Stomach (tissue), 9 donors: Measurements from ENCODE around the gene MYLK3. TPM values are rescaled to one million over a fixed set of nuclear protein-coding genes. Genes with fewer than 3 reads are reported as not detected.
"Not testable (repeated sequence)": the region's sequence is repeated elsewhere in the genome, so short reads cannot be mapped to it uniquely, and the experiment has no call there.

Experiments used
- DNase-seq, 2 donors: peaks; one replicate each; pipeline versions ENCODE4 v3.0.0 to v3.0.0-alpha.2; 2013 to 2019
- H3K27ac ChIP-seq, 5 donors: fragments of 200-600 bp in 4 of 5; sonication (generic) in 4 of 5; one replicate each; pipeline ENCODE4 v1.5.1; 2013 to 2019; ENCODE audit warnings: mild to moderate bottlenecking in 1 of 5, moderate library complexity in 1 of 5
- H3K27me3 ChIP-seq, 3 donors: fragments of 200-600 bp; sonication (generic); one replicate each; pipeline ENCODE4 v1.5.1; 2017 to 2019; ENCODE audit warnings: mixed run types in 1 of 3
- H3K36me3 ChIP-seq, 4 donors: fragments of 200-600 bp; sonication (generic); 1 replicate in 3 of 4; 2 replicates in 1 of 4; pipeline ENCODE4 v1.5.1; 2016 to 2019
- H3K4me1 ChIP-seq, 4 donors: fragments of 200-600 bp; sonication (generic); one replicate each; pipeline ENCODE4 v1.5.1; 2016 to 2019
- H3K4me3 ChIP-seq, 4 donors: fragments of 200-600 bp; sonication (generic) in 3 of 4; one replicate each; pipeline ENCODE4 v1.5.1; 2016 to 2019; ENCODE audit warnings: mild to moderate bottlenecking in 1 of 4
- H3K9me3 ChIP-seq, 4 donors: fragments of 200-600 bp; sonication (generic); one replicate each; pipeline ENCODE4 v1.5.1; 2016 to 2019
- EP300 ChIP-seq: sonication (generic); formaldehyde crosslinking; IDR thresholded peaks from one replicate; pipeline ENCODE4 v1.6.1; 2017; ENCODE audit warnings: antibody characterized with exemption
- POLR2A ChIP-seq, 4 donors: fragments of 450-650 bp; IDR thresholded peaks; one replicate each; pipeline ENCODE4 v1.6.1; 2016; ENCODE audit warnings: antibody characterized with exemption in 4 of 4, control low read depth in 2 of 4, mild to moderate bottlenecking in 1 of 4, moderate library complexity in 1 of 4
- POLR2AphosphoS5 ChIP-seq, 3 donors: sonication (generic); formaldehyde crosslinking; IDR thresholded peaks; one replicate each; pipeline ENCODE4 v1.6.1; 2016; ENCODE audit warnings: antibody characterized with exemption in 3 of 3
- WGBS, 5 donors: extraction: QIAGEN DNeasy Blood & Tissue Kit in 3 of 5; methylation state at CpG; one replicate each; pipeline versions ENCODE4 v1.1.5 to v1.1.7; 2013 to 2018; 5-methylcytosine and 5-hydroxymethylcytosine counted together
- intact Hi-C: fragments of 100-400 bp; cut with DNase I; formaldehyde crosslinking; loops from one replicate; pipeline ENCODE4 v1.15.1; 2023; ENCODE audit warnings: low total_unique reads
- polyA plus RNA-seq, 3 donors: library from polyadenylated mRNA; stranded (reverse); fragments of 200-250 nt; gene quantifications; one replicate each; pipeline ENCODE4 v1.2.3, GENCODE V29; 2013
- total RNA-seq, 5 donors: library from RNA; depleted of rRNA; stranded (reverse); fragments of >200 nt; gene quantifications; one replicate each; pipeline versions ENCODE4 v1.1.0 to v1.2.3, GENCODE V29; 2014 to 2016
- TF ChIP-seq, protein P1 (sequence below), 7 experiments: fragments of 450-650 bp in 4 of 7; fragments of 200-600 bp in 3 of 7; sonication (generic) in 3 of 7; IDR thresholded peaks; one replicate each; pipeline ENCODE4 v1.5.1; 2016 to 2019; ENCODE audit warnings: antibody characterized with exemption in 7 of 7, control low read depth in 2 of 7, mild to moderate bottlenecking in 1 of 7
- donor health status: healthy with polysubstance abuse.
- donor health status: Bipolar disorder and iron deficiency.
- donor health status: healthy.

MYLK3 gene
- total and polyA plus RNA-seq, 8 donors, result 0.05 to 0.46 (median 0.12) TPM; not detected in 4

DNA sequence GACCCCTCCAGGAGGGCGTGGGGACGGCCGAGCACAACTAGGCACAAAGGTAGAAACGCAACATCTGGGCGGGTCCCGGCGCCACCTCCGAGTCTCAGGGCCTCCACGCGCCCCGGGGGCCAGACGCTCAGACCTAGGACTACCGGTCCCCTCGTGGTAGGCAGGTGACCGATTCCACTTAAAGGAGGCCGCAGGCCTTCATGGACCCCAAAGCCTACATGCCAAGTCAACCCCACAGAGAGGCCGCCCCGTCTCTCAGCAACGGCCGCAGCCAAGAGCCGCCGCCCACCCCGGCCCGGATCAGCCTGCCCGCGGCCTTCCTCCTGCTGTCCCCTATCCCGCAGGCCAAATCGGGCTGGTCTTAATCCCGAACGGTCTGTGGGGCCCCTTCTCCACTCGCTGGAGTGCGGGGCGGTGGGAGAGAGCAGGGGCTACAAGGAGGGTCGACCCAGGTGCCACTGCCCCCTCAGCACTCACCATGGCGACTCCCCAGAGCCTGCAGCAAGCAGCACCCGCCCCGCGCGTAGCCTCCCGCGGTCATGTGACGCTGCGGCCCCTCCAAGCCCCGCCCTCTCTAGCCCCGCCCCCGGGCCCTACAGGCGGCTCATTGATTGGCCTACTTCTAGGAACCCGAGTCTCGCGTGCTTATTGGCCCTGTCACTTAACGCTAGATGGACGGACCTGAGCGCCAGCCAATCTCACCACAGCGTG lies 59.3 kb downstream of the MYLK3 start, which contains the start of gene VPS35:
TSS of gene VPS35 (minus strand) at position 525 of the 711 bp plus-strand sequence. CDS start at position 480, 45 bp downstream.
- Histone ChIP-seq H3K9me3 (no peaks in the 10 kb centered on the region), H3K4me3 (peak within 1 kb of the TSS; percentile 87 to 94 (median 94)), H3K4me1 (peaks cover 42 to 65% (median 53%) of the 10 kb centered on the region in 4 donors), H3K36me3 (no peaks in the 10 kb centered on the region), H3K27me3 (no peaks in the 10 kb centered on the region), H3K27ac (peak within 1 kb of the TSS; percentile 88 to 96 (median 93))
- intact Hi-C loops, result no loop called here
- WGBS, 5 donors, result 0 to 1% (median 0%) methylated on average over 32 to 54 of the region's 54 CpGs
- peak in 2 of 3 donors; percentile 87 for TF ChIP-seq POLR2AphosphoS5 (IDR thresholded peaks at IDR 0.05)
- TF ChIP-seq EP300, result no peak
- TF ChIP-seq POLR2A (IDR thresholded peaks at IDR 0.05), result peak in 1 of 4 donors; percentile 61
- DNase-seq, result peak; percentile 100

DNA sequence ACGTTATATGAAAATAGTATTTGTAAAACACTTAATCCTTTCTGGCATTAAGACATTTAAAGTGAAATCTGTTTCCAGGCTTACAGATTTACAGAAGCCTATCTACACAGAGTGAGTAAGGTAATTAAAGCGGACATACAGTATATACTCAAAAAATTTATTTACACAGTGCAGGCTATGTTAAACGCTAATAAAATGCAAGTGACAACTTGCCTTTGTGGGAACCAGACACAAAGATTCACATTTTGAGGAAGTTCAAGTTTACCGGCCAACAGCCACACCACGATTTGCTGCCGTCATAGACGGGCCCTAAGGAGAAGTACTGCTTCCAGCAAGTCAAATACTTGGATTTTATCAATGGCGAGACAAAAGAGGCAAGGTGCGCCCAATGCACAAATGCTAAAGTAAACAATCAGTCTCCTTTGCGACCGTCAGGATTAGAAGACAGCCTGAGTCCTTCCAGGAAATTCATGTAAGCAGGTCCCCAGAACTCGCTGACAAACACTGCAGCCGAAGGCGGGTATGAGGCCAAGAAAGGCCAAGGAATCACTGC lies 60.0 kb downstream of the MYLK3 start:
- DNase-seq, result peak; percentile 64 to 80
- intact Hi-C loops, result no loop called here
- H3K36me3 ChIP-seq, result no peaks in the 10 kb centered on the region
- peaks cover 42 to 71% (median 59%) of the 10 kb centered on the region in 4 donors for H3K4me1 ChIP-seq
- 1 to 4% (median 3%) methylated on average over 11 to 14 of the region's 14 CpGs for WGBS, 5 donors
- H3K9me3 ChIP-seq, result no peaks in the 10 kb centered on the region
- H3K4me3 ChIP-seq, result peak overlapping the region; percentile 87 to 94 (median 94)
- TF ChIP-seq POLR2A (IDR thresholded peaks at IDR 0.05) (no peak), POLR2AphosphoS5 (IDR thresholded peaks at IDR 0.05) (peak in 2 of 3 donors; percentile 54 to 70), EP300 (no peak)
- TF ChIP-seq, protein P1, sequence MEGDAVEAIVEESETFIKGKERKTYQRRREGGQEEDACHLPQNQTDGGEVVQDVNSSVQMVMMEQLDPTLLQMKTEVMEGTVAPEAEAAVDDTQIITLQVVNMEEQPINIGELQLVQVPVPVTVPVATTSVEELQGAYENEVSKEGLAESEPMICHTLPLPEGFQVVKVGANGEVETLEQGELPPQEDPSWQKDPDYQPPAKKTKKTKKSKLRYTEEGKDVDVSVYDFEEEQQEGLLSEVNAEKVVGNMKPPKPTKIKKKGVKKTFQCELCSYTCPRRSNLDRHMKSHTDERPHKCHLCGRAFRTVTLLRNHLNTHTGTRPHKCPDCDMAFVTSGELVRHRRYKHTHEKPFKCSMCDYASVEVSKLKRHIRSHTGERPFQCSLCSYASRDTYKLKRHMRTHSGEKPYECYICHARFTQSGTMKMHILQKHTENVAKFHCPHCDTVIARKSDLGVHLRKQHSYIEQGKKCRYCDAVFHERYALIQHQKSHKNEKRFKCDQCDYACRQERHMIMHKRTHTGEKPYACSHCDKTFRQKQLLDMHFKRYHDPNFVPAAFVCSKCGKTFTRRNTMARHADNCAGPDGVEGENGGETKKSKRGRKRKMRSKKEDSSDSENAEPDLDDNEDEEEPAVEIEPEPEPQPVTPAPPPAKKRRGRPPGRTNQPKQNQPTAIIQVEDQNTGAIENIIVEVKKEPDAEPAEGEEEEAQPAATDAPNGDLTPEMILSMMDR (IDR thresholded peaks at IDR 0.05), result peak in 1 of 7 experiments; percentile 7
- peak overlapping the region; percentile 88 to 96 (median 93) for H3K27ac ChIP-seq
- H3K27me3 ChIP-seq, result no peaks in the 10 kb centered on the region

DNA sequence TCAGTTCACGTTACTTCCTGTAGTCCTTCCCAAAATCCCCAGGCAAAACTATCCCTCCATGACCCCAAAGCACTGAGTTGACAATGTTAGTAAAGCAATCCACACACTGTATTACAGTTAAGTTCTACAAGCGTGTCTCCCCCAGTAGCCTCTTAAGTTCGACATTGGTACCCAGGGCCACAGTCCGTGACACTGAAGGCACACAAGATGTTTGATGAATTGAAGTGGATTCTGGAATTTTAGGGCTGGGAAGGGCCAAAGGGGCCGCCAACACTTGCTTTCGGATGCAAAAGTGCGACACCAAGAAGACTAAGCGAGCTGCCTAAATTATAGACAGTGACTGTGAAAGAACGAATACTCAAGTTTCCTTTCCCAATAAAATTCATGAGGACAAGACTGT lies 60.7 kb downstream of the MYLK3 start:
- intact Hi-C loops, result no loop called here
- H3K27me3 ChIP-seq, result no peaks in the 10 kb centered on the region
- WGBS, 5 donors, result 49 to 67% (median 57%) methylated on average over 9 of the region's 9 CpGs
- H3K4me1 ChIP-seq, result peaks cover 46 to 78% (median 65%) of the 10 kb centered on the region in 4 donors
- H3K9me3 ChIP-seq, result no peaks in the 10 kb centered on the region
- H3K4me3 ChIP-seq, result peak overlapping the region; percentile 87 to 94 (median 94)
- TF ChIP-seq POLR2AphosphoS5 (IDR thresholded peaks at IDR 0.05) (no peak), EP300 (no peak)
- TF ChIP-seq, protein P1 (IDR thresholded peaks at IDR 0.05), result peak in 1 of 7 experiments; percentile 7
- peak in 1 of 2 donors; percentile 3 for DNase-seq
- no peaks in the 10 kb centered on the region for H3K36me3 ChIP-seq
- peak overlapping the region in 3 of 5 donors; percentile 93 to 96 (median 95) for H3K27ac ChIP-seq

DNA sequence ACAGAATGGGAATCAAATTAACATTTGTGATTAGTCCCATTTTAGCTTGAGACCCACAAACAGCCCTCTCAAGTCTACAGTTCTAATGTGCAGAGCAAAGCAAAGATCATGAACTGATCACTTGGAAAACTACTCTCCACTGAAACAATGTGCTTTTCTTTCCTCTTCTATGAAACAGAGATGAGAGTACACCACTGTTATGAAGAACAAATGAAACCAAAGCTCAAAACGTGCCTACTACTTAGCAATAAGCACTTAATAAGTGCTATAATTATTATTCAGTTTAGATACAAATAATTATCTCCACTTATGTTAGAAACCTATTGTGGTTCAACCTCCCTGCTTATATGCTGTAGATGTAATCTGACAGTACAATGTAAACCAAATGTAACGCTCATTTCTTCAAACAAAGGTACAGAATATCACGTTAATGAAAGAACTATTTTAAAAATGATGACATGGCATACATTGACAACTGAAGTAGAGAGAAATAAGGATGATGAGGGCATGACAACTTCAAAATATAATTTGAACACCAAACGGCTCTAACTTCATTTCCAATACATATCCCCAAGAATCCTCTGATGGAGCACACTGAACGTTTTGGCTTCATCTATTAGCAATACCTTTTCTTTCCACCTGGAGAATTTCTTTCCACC lies 61.2 kb downstream of the MYLK3 start:
- WGBS, 5 donors, result 22 to 39% (median 31%) methylated on average over 5 of the region's 5 CpGs
- H3K4me3 ChIP-seq, result peak overlapping the region in 3 of 4 donors; percentile 93 to 94 (median 94)
- DNase-seq, result no peak
- H3K9me3 ChIP-seq, result no peaks in the 10 kb centered on the region
- H3K4me1 ChIP-seq, result peaks cover 51 to 84% (median 67%) of the 10 kb centered on the region in 4 donors
- intact Hi-C loops, result no loop called here
- H3K36me3 ChIP-seq, result no peaks in the 10 kb centered on the region
- H3K27me3 ChIP-seq, result no peaks in the 10 kb centered on the region
- TF ChIP-seq, protein P1 (IDR thresholded peaks at IDR 0.05), result no peak
- TF ChIP-seq POLR2AphosphoS5 (IDR thresholded peaks at IDR 0.05), result no peak
- no peak for TF ChIP-seq POLR2A (IDR thresholded peaks at IDR 0.05)
- TF ChIP-seq EP300, result no peak
- peak overlapping the region in 1 of 5 donors; percentile 95 for H3K27ac ChIP-seq

DNA sequence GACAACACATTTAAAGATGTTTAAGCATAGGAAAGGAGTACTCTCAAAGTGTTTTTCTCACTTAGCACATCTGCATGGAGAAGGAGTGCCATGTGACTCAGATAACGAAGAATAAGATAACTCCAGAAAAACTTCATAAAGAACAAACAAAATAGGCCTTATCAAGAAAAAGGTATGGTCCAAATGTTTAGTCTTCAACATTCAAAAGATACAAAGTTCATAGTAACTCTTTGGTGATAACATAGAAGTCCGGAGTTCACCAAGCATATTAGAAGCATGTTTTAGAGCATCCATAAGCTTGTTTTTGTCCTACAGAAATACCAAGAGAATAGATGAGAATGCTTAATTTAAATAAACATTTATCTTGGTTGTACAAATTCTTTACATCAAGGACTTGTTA lies 66.3 kb downstream of the MYLK3 start:
- Histone ChIP-seq H3K4me1 (peaks cover 22 to 57% (median 42%) of the 10 kb centered on the region in 4 donors), H3K36me3 (peaks cover 16 to 46% (median 42%) of the 10 kb centered on the region in 4 donors)
- H3K4me3 ChIP-seq, intact Hi-C loops, H3K27me3 ChIP-seq, DNase-seq, H3K9me3 ChIP-seq, H3K27ac ChIP-seq: not testable (repeated sequence)
- WGBS, 5 donors, result 20 to 57% (median 45%) methylated on average over 2 of the region's 2 CpGs

DNA sequence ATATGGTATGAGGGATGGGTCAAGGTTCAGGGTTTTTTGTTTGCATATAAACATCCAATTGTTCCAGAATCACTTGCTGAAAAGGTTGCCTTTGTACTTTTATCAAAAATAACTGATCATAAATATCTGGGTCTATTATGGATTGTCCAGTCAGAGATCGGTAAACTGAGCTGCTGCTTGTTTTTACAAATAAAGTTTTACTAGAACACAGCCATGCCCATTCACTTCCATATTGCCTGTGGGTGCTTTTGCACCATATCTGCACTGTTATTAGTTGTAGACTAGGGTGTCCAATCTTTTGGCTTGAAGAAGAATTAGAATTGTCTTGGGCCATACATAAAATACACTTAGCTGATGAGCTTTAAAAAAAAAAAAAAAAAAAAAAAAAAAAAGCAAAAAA lies 70.2 kb downstream of the MYLK3 start:
- DNase-seq, H3K27ac ChIP-seq, intact Hi-C loops, H3K9me3 ChIP-seq, H3K4me3 ChIP-seq, H3K27me3 ChIP-seq: not testable (repeated sequence)
- Histone ChIP-seq H3K4me1 (peaks cover 2 to 18% (median 12%) of the 10 kb centered on the region in 4 donors), H3K36me3 (peaks cover 27 to 86% (median 81%) of the 10 kb centered on the region in 4 donors)
- 87 to 100% (median 93%) methylated on average over 1 of the region's 1 CpG for WGBS, 5 donors
